Pons (tissue), 1 donor: Measurements from ENCODE around the gene SHANK1.

Experiments
- DNase-seq: peaks from one replicate; pipeline ENCODE4 v3.0.0-alpha.2; 2016; ENCODE audit warnings: low spot score

SHANK1 gene

DNA sequence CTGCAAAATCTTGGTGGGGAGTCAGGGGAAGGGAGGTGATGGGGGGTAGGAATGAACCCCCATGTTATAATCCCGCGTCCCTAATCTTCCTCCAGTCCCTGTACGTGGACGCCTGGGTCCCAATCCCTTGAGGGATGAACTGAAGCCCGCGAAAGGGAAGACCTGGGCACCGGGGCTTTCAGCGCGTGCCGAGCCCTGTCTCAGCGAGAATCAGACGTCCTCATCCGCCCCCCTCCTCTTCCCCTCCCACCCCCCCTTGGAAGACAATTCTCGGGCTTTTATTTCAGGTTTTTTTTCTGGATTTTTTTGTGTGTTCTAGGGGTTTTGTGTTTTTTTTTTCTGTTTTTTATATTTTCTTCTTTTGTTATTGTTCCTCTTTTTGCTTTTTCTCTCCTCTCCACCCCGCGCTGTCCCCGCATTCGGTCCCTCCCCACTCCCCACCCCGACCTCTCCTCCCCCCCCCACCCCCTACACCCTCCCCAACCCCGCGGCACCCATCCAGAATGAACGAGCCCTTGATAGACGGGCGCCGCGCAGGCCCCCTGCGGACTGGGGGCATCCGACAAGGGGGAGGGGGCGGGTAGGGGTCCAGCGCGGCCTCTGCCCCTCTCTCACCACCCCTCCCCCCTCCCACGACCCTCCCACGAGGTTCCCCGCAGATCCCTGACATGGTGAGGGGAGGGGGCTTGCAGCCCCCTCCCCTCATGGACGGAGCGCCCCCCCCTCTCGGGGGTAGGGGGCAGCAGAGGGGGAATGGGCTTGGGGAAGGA is 60.1 kb downstream of the SHANK1 start:
- no peak for DNase-seq

DNA sequence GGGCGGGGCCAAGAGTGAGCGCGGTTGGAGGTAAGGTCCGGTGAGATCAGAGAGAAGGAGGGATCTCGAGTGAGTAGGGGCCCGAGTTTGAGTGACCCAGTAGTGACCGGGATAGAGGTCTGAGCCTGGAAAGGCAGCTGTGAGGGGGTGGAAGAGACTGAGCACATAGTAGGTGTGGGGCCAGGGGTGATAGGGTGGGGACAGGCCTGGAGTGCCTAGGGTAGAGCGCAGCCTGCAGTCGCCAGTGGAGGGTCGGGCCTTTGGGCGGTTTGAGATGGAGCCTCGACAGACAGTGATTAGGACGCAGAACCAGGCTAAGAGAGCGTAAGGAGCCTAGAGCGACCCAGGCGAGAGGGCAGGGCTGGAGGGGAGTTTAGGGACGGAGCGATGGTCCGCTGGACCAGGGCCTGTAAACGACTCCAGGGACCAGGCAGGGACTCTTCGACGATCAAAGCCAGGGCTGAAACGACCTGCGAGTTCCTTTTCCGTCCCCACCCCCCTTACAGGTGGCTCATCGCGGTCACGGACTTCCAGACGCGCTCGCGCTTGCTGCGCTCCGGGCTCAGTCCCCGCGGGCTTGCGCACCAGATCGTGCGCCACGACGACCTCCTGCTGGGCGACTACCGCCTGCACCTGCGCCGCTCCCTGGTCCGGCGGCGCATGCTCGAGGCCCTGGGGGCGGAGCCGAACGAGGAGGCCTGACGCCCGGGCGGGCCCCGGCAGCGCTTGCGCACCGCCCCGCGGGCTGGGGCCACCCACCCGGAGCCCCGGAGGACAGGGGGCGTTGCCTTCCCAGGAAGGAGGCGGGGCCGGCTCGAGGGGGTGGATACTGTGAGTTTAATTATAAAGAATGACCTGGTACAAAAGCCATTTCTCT is 60.9 kb downstream of the SHANK1 start:
- peak; percentile 77 for DNase-seq

DNA sequence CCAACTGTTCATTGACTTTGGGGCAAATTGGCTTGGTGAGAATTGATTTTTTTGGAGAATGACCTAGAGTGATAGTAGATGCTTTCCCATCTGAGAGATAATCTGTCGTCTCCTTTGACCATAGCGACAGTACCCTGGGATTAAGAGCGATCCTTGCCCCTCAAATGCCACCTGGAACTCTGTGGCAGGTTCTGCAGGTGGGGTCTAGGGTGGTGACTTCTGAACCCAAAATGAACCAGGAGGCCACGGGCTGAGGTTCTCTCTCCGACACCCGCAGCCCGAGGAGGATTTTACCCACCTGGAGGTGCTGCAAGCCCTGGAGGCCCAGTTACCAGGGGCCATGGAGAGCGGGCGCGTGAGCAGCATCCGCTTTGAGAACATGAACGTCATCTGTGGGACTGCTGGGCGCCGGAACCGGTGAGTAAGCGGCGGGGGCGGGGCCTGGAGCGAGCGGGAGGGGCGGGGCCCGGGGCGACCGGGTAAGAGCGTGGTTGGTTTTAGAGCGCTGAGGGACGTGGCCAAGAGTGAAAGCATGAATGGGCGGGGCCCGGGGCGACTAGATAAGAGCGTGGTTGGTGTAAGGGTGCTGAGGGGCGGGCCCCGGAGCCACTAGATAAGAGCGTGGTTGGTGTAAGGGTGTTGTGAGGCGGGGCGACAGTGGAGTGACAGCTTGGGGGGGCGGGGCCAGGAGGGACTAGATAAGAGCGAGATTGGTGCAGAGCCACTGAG is 61.7 kb downstream of the SHANK1 start:
- DNase-seq = peak; percentile 99

DNA sequence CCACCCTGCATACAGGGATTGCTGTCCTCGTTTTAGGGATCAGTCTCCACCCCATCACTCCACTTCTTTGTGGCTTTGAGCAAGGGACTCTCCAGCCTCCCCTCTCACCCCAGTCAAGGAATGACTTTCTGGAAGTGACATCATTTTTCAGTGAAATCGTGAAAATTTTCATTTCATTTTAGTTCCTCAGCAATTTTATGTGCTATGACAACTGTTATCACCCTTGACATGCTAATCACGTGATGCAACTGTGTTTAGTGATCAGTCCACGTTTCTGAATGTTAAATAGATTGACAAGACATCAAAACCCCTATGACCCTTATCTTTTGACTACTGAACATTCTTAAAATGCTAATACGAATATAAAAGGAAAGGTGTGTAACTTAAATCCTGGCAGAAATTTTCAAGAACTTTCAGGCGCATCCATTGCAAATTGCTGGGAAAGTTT is 62.4 kb downstream of the SHANK1 start:
- DNase-seq = peak; percentile 13

DNA sequence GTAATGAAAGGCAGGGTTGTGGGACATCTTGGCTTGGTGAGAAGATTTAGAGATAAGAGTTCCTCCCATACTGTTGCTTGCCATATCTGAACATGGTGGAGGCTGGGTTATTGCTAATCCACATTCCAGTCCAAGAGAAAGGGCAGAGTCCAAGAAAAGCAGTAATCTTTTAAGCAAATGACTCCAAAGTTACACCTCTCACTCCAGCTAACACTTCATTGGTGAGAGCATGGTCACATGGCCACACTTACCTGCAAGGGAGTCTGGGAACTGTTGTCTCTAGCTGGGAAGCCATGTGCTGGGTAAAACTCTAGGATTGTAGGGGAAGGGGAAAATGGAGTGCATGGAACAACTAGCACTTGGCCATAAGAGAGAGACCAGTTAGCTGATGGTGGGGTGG is 64.7 kb downstream of the SHANK1 start:
- no peak for DNase-seq

DNA sequence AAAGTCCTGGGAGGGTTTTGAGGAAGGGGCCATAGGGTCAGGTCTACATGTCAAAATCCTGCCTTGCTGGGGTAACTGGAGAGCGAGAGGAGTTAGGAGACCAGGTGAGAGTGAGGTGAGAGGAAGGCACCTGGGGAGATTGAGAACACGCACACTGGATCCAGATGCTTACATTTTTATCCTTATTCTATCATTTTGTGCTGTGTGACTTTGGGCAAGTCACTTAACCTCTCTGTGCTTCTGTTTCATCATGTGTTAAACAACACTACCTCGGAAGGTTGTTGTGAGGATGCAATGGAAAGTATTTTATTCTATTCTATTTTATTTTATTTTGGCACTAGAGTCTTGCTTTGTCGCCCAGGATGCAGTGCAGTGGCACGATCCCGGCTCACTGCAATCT is 66.9 kb downstream of the SHANK1 start:
- no peak for DNase-seq

DNA sequence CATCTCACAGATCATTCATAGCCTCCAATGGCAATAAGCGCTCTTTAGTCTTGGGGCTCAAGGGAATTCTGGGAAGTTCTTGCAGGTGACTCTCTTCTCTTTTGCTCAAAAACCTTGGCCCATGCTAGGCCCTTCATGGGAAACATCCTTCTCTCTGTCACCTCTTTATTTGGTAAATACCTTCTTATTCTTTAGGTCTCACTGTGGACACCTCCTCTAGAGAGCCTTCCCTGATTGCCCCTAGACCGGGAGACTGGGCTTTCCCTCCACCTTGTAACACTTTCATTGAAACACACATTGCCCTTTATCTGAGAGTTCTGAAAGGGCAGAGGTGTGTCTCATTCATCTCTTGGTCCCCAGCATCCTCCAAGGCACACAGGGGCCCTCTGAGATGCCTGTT is 68.4 kb downstream of the SHANK1 start:
- no peak for DNase-seq

DNA sequence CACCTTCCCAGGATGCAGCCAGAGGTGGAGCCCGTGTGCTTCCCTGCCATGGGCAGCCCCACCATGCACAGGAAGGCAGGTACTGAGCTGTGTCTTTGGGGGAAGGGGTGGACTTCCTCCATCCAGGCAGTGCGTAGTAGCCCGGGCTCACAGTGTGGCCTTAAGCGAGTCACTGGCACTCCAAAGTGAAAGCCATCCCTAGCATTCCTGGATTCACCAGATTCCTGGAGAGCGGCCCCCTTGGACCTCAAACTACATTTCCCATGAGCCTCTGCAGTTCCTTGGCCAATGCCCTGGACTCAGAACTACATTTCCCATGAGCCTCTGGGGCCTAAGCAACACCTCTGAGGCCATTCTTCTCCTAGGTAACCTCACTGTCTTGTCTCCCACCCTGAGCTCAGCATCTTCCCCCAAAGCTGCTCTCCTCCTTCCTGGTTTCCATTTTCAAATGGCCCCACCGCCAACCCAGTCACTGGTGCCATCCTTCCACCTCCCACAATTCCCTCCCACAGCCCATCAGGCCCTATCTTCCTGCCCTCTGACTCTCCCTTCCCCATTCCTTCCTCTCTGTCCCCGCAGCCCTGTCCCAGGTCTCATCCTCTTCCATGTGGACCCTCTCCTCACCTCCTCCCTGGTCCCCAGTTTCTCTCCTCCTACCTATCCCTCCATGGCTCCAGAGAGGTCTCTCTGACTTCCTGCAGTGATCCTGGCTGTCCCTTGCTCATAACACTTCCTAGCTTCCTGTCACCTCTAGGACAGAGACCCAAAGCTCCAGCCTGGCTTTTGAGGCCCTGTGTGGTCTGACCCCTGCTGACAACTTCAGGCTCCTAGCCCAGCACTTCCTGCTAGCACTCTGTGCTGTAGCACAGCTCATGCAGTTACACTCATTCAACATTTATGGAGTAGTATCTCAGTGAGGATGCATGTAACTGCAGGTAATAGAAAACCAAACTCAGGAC is 69.9 kb downstream of the SHANK1 start, which contains the start of gene C19orf81:
Gene C19orf81, plus strand, starts transcription at position 13 of the 959 bp plus-strand sequence. Its CDS starts 0 bp downstream, at position 13.
- no peak for DNase-seq

DNA sequence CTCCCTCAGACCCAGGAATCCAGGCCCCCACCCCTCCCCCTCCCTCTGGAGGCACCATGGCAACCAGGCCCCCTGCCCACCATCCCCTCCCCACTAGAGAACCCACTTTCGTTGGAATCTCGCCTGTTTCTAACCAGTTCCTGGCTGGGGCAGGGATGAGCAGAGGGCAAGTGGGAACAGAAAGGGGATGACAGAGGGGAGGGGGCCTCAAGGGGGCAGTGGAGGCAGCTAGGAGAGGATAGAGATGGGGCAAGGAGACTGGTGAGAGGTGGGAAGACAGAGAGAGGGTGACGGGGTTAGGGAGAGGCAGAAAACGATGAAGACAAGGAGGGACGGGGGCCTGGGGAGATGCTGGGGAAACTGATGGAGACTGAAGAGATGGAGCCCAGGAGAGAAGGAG is 70.9 kb downstream of the SHANK1 start:
- no peak for DNase-seq

DNA sequence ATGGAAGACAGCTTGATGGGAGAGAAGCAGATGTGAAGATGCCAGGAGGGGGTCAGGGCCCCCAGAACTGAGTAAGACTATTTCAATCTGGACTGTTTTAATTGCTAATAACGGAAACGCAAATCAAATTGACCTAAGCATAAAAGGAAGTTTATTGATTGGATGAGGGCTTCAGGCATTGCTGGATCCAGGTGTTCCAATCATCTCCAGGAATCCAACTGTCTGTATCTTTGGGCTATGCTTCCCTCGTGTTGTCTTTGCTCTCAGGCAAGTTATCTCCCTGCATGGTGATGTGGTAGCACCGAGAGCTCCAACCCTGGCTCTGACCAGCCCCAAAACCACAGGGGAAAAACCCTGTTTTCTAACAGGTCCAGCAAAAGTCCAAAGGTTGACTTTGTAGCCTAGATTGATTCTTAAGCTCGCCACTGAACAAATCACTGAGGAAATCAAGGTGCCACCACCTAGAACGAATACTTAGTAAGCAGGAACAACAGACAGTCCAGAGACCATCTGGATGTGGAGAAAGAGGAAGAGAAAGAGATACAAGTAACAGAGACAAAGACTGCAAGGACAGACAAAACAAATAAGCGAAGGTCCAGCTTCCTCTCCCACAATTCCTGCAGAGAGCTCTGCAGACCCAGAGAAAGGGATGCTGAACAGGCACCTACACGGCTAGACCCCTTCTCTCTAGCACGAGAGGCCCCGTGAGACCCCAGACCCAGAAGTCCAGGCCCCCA is 71.6 kb downstream of the SHANK1 start:
- no peak for DNase-seq

DNA sequence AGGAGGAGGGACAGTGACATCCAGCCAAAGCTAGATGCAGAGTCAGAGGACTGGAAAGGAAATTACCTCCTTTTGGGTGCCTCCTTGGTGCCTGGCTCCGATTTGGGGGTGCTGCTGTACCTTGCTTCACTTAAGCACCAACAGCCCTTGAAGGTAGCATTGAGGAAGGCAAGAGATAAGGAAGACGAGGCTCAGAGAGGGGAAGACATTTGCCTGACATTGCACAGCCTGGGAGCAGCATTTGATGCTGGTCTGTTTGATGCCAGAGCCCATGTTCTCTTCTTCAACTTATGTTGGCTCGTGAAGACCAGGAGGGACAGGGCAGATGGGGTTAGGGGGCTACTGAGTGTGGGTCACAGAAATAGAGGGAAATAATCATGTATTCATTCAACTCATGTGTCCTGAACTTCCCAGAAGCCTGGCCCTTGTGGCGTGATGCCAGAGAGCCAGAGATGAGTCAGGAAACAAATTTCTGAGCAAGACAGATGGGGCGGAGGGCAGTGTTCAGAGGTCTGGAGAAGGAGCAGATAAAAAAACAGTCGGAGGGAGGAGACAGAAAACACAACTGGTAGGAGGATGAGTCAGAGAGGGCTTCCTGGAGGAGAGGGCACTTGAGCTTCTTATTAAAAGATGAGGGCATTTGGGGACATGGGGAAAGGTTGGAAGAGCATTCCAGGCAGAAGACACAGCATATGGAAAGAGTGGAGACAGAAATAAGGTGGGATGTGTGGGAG is 73.4 kb downstream of the SHANK1 start:
- DNase-seq = no peak

DNA sequence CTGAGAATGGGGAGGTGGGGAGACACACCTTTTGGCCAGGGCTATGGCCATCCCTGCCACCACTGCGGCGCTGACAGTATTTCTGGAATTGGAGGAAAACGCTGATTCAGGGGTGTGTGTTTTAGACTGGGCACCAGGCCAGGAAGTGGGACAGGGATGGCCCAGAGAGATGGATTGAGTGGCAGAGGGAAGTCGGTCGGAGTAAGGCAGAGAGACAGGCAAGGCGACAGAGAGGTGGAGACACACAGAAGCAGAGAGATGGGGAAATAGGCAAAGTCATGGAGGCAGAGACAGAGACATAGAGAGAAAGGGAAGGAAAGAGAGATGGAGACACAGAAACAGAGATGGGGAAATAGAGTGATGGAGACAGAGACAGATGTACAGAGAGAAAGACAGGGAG is 74.5 kb downstream of the SHANK1 start:
- no peak for DNase-seq

DNA sequence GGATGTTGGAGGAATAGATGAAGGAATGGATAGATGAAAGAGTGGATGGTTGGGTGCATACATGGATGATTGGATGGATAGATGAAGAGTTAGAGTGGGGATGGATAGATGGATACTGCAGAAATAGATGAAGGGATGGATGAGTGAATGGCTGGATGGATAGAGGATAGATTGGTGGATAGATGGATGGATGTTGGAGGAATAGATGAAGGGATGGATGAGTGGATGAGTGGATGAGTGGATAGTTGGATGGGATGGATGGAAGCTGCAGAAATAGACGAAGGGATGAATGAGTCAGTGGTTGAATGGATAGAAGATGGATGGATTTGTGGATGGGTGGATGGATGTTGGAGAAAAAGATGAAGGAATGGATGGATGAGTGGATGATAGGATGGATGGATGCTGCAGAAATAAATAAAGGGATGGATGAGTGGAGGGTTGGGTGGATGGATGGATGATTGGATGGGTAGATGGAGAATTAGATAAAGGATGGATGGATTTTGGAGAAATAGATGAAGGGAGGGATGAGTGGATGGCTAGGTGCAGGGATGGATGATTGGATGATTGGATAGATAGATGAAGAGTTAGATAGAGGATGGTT is 75.2 kb downstream of the SHANK1 start:
- no peak for DNase-seq

DNA sequence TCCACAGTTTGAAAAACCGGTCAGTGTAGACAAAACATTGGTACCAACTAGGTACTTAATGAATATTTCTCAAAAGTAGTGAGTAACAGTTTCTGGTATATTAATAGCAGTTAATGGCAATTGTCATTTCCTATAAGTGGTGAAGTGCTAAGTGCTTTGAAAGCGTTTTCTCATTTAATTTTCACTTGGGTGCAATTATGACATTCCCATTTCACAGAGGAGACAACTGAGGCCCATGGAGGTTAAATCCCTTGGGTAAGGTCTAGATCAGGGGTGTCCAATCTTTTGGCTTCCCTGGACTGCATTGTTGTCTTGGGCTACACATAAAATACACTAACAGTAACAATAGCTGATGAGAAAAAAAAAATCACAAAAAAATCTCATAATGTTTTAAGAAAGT is 79.2 kb downstream of the SHANK1 start:
- DNase-seq = no peak

DNA sequence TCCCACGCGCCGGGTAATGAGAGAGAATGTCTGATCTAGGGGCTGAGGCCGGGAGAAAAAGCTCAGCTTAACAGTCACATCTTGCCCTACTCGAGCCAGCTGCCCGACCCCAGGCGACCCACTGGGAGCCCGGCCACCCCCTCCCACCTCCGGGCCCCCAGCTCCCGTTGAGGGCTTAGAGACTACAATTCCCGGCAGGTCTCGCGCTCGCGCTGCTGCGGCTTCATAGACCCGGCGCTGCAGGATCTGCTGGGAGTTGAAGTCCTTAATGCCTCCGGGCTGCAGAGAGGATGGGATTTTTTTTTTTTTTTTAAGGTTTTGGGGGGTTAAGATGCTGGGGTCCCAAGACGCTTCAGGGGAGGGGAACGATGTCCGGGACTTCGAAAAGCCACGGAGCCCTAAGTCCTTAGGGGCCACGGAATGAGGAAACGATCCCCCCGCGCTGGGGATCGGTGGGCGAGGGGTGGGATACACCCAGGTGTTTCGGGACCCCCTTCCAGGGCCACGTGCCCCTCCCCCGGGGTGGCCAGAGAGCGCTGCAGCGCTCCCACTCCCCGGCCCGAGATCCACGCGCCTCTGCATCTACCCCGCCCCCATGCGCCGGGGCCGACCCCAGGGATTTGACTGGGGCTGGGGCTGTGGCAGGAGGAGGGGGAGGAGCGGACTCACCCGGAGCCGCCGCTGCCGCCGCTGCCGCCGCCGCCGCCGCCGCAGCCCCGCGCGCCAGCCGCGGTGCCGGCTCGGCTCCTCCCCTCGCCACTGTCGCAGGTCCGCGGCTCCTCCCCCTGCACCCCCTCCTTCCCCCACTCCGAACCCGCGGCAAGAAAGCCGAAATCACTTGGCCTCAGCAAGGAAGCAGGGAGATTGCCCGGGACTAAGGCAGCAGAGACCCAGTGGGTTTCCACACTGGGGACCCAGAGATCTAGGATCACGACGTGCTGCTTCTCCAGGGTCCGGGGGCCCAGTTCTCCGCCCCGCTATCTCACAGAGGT is 80.2 kb downstream of the SHANK1 start, which contains the start of gene SYT3:
Gene SYT3, minus strand, starts transcription at position 761 of the 992 bp plus-strand sequence. CDS start 2,470 bp downstream, outside the sequence.
- DNase-seq = peak; percentile 45

DNA sequence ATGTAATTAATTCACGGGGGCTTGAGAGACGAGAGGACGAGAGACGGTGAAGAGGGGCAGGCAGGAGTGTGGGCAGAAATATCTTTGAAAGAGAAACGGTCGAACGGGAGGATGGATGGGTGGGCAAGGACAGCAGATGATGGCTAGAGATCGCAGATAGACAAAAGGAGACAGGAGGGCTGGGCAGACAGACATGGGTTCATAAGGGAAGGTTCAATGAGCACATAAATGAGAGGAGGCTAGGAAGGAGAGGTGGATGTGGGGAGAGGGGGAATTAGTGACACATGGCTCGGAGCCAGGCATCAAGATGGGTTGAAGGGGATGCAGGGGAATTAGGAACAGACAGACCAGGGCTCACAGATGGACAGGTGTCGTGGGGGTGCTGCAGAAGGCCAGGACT is 81.0 kb downstream of the SHANK1 start:
- no peak for DNase-seq

DNA sequence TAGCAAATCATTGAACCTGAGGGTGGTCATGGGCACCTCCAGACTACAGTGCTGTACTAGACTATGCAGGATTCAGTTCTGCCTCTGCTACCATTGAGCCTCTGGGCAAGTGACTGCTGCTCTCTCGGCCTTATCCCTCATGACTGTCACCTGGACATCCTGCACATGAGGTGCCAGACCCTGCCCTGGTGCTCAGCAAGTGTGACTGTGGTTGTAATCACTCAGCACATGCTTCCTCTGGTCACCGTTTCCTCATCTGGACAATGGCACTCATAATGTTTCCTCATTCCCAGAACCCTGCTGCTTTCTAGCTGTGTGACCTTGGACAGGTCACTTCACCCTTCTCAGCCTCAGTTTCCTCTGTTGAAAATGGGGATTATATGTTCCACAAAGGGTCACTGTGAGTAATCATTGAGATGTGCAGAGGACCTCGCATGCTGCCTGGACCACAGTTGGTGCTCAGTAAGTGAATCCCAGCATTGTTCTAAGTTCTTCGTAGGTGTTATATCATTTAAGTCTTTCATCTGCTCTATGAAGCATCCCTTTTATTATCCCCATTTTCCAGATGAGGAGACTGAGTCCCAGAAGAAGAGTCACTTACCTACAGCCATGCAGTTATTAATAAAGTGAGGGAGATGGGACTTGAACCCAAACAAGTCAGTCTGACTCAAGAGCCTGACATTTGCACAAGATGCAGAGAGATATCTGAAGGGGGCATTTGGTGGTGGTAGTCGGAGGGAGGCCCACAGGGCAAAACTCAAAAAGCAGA is 83.1 kb downstream of the SHANK1 start:
- no peak for DNase-seq
